Calu3 (cell line): ENCODE data around the gene TFEC. TPM values are rescaled to one million over a fixed set of nuclear protein-coding genes. Genes with fewer than 3 reads are reported as not detected.
"Not testable (repeated sequence)": the region's sequence is repeated elsewhere in the genome, so short reads cannot be mapped to it uniquely, and the experiment has no call there.

Source experiments
- BruUV-seq: library from RNA; stranded (reverse); fragments of 400-500 nt; replicated peaks from 2 replicates; lab custom pipeline; 2021; lab: Mats Ljungman, UMichigan
- CTCF ChIA-PET: fragments of 300-600 bp; sonication (Branson Sonifier 250); formaldehyde crosslinking; loops from one replicate; lab custom pipeline; 2022; ENCODE audit warnings: antibody characterized with exemption; lab: Charles Lee
- DNase-seq: peaks from one replicate; pipeline ENCODE4 v3.0.0; 2022
- H3K27ac Mint-ChIP-seq: one replicate; pipeline ENCODE4 v1.8.0; 2022; ENCODE audit warnings: mixed read lengths; ENCODE audit not compliant: unreplicated experiment
- H3K27me3 Mint-ChIP-seq: one replicate; pipeline ENCODE4 v1.8.0; 2022; ENCODE audit warnings: mixed read lengths; ENCODE audit not compliant: unreplicated experiment
- H3K36me3 Mint-ChIP-seq: one replicate; pipeline ENCODE4 v1.8.0; 2022; ENCODE audit warnings: mild to moderate bottlenecking, moderate library complexity, mixed read lengths; ENCODE audit not compliant: insufficient read depth, unreplicated experiment
- H3K4me1 Mint-ChIP-seq: one replicate; pipeline ENCODE4 v1.8.0; 2022; ENCODE audit warnings: mild to moderate bottlenecking, low read depth, mixed read lengths; ENCODE audit not compliant: unreplicated experiment
- H3K4me3 Mint-ChIP-seq: one replicate; pipeline ENCODE4 v1.8.0; 2022; ENCODE audit warnings: mild to moderate bottlenecking, low read depth, moderate library complexity, mixed read lengths; ENCODE audit not compliant: unreplicated experiment
- H3K9me3 Mint-ChIP-seq: one replicate; pipeline ENCODE4 v1.8.0; 2022; ENCODE audit warnings: low read depth, mixed read lengths; ENCODE audit not compliant: unreplicated experiment
- CTCF ChIP-seq: fragments of 200-600 bp; IDR thresholded peaks from one replicate; pipeline ENCODE4 v1.8.0; 2022; ENCODE audit warnings: antibody characterized with exemption; ENCODE audit not compliant: unreplicated experiment
- intact Hi-C: fragments of 100-400 bp; cut with micrococcal nuclease; formaldehyde crosslinking; loops from one replicate; pipeline ENCODE4 v1.10.0; 2022; ENCODE audit not compliant: unreplicated experiment
- total RNA-seq: library from RNA; stranded (reverse); gene quantifications from 2 replicates; pipeline ENCODE4 v1.2.3, GENCODE V29; 2022

Gene TFEC
- total RNA-seq, 1 experiment from 2014 or later = not detected

- intact Hi-C loops = no loop called here
- CTCF ChIA-PET = no interaction called here
- no peaks in the 10 kb centered on the region for H3K4me1 Mint-ChIP-seq
- BruUV-seq = no TSS peak
- H3K27me3 Mint-ChIP-seq = no peaks in the 10 kb centered on the region
- no peak for TF ChIP-seq CTCF
- no peak overlapping the region for H3K27ac Mint-ChIP-seq
- DNase-seq = no peak
- H3K36me3 Mint-ChIP-seq = no peaks in the 10 kb centered on the region
- H3K9me3 Mint-ChIP-seq = no peaks in the 10 kb centered on the region
- no peak overlapping the region for H3K4me3 Mint-ChIP-seq
Observed at GRCh38 chr7:116062666-116063065, 32.1 kb upstream of the TFEC start.

GRCh38 chr7:116052006-116052405 lies 21.4 kb upstream of the TFEC start:
- Mint-ChIP-seq H3K36me3 (no peaks in the 10 kb centered on the region), H3K9me3 (no peaks in the 10 kb centered on the region), H3K27ac (no peak overlapping the region), H3K27me3 (no peaks in the 10 kb centered on the region), H3K4me1 (no peaks in the 10 kb centered on the region), H3K4me3 (no peak overlapping the region)
- CTCF ChIA-PET = no interaction called here
- no TSS peak for BruUV-seq
- TF ChIP-seq CTCF = no peak
- intact Hi-C loops = no loop called here
- DNase-seq = no peak

- H3K27me3 Mint-ChIP-seq = peaks cover 12% of the 10 kb centered on the region
- DNase-seq, H3K36me3 Mint-ChIP-seq, H3K27ac Mint-ChIP-seq, BruUV-seq, CTCF ChIA-PET, H3K4me1 Mint-ChIP-seq, H3K9me3 Mint-ChIP-seq, H3K4me3 Mint-ChIP-seq, intact Hi-C loops: not testable (repeated sequence)
Observed at GRCh38 chr7:116047261-116047660, 16.7 kb upstream of the TFEC start.

- intact Hi-C loops = no loop called here
- Mint-ChIP-seq H3K27me3 (peaks cover 12% of the 10 kb centered on the region), H3K4me1 (no peaks in the 10 kb centered on the region), H3K9me3 (no peaks in the 10 kb centered on the region), H3K27ac (no peak overlapping the region), H3K36me3 (no peaks in the 10 kb centered on the region), H3K4me3 (no peak overlapping the region)
- BruUV-seq = no TSS peak
- DNase-seq = no peak
- TF ChIP-seq CTCF = no peak
- CTCF ChIA-PET = no interaction called here
Observed at GRCh38 chr7:116045532-116045931, 15.0 kb upstream of the TFEC start.

GRCh38 chr7:116041615-116042014 lies 11.1 kb upstream of the TFEC start:
- TF ChIP-seq CTCF = no peak
- no peak overlapping the region for H3K4me3 Mint-ChIP-seq
- BruUV-seq = no TSS peak
- CTCF ChIA-PET = no interaction called here
- H3K9me3 Mint-ChIP-seq = no peaks in the 10 kb centered on the region
- no peaks in the 10 kb centered on the region for H3K4me1 Mint-ChIP-seq
- no peak for DNase-seq
- H3K36me3 Mint-ChIP-seq = no peaks in the 10 kb centered on the region
- H3K27ac Mint-ChIP-seq = no peak overlapping the region
- peaks cover 12% of the 10 kb centered on the region for H3K27me3 Mint-ChIP-seq
- intact Hi-C loops = no loop called here
